Nephron progenitor cell (in vitro differentiated cells): ENCODE results near the gene CASP10.

ENCODE experiments used
- DNase-seq: peaks from one replicate; pipeline ENCODE4 v3.0.0; 2021
- H3K27ac Mint-ChIP-seq: 2 replicates; pipeline ENCODE4 v1.8.0; 2021; ENCODE audit warnings: mild to moderate bottlenecking, moderate library complexity, mixed read lengths
- H3K27me3 Mint-ChIP-seq: 2 replicates; pipeline ENCODE4 v1.8.0; 2021; ENCODE audit warnings: mild to moderate bottlenecking, low read depth, mixed read lengths; ENCODE audit not compliant: poor library complexity
- H3K36me3 Mint-ChIP-seq: 2 replicates; pipeline ENCODE4 v1.8.0; 2021; ENCODE audit warnings: low read depth, mixed read lengths
- H3K4me1 Mint-ChIP-seq: 2 replicates; pipeline ENCODE4 v1.8.0; 2021; ENCODE audit warnings: mixed read lengths
- H3K4me3 Mint-ChIP-seq: 2 replicates; pipeline ENCODE4 v1.8.0; 2021; ENCODE audit warnings: mild to moderate bottlenecking, moderate library complexity, mixed read lengths
- H3K9me3 Mint-ChIP-seq: 2 replicates; pipeline ENCODE4 v1.8.0; 2021; ENCODE audit warnings: mild to moderate bottlenecking, moderate library complexity, mixed read lengths
- TF ChIP-seq, protein P1 (sequence below): fragments of 200-600 bp; sonication (generic); IDR thresholded peaks from 2 replicates; pipeline ENCODE4 v1.5.0; 2021; ENCODE audit warnings: antibody characterized with exemption

Gene CASP10

GRCh38 chr2:201196003-201196402, 13.1 kb downstream of the CASP10 start:
- no peaks in the 10 kb centered on the region for H3K9me3 Mint-ChIP-seq
- H3K4me1 Mint-ChIP-seq: no peaks in the 10 kb centered on the region
- no peak overlapping the region for H3K27ac Mint-ChIP-seq
- H3K4me3 Mint-ChIP-seq: no peak overlapping the region
- TF ChIP-seq, protein P1, sequence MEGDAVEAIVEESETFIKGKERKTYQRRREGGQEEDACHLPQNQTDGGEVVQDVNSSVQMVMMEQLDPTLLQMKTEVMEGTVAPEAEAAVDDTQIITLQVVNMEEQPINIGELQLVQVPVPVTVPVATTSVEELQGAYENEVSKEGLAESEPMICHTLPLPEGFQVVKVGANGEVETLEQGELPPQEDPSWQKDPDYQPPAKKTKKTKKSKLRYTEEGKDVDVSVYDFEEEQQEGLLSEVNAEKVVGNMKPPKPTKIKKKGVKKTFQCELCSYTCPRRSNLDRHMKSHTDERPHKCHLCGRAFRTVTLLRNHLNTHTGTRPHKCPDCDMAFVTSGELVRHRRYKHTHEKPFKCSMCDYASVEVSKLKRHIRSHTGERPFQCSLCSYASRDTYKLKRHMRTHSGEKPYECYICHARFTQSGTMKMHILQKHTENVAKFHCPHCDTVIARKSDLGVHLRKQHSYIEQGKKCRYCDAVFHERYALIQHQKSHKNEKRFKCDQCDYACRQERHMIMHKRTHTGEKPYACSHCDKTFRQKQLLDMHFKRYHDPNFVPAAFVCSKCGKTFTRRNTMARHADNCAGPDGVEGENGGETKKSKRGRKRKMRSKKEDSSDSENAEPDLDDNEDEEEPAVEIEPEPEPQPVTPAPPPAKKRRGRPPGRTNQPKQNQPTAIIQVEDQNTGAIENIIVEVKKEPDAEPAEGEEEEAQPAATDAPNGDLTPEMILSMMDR: no peak
- peaks cover 3% of the 10 kb centered on the region for H3K27me3 Mint-ChIP-seq
- no peaks in the 10 kb centered on the region for H3K36me3 Mint-ChIP-seq
- no peak for DNase-seq

DNA sequence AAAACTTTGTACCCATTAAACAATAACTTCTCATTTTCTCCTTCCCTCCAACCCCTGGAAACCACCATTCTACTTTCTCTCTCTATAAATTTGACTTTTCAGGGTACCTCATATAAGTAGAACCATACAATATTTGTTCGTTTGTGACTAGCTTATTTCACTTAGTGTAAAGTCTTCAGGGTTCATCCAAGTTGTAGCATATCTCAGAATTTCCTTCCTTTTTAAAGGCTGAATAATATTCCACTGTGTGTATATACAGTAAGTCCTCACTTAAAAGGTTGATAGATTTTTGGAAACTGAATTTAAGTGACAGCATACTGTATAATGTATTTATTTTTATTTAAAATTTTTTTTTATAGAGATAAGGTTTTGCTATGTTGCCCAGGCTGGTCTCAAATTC, 13.9 kb downstream of the CASP10 start:
- Mint-ChIP-seq H3K4me3 (no peak overlapping the region), H3K9me3 (no peaks in the 10 kb centered on the region), H3K27me3 (peaks cover 7% of the 10 kb centered on the region), H3K36me3 (no peaks in the 10 kb centered on the region), H3K27ac (no peak overlapping the region), H3K4me1 (no peaks in the 10 kb centered on the region)
- no peak for DNase-seq
- TF ChIP-seq, protein P1: no peak

GRCh38 chr2:201197781-201198180, 14.8 kb downstream of the CASP10 start:
- TF ChIP-seq, protein P1: no peak
- no peaks in the 10 kb centered on the region for H3K36me3 Mint-ChIP-seq
- H3K27me3 Mint-ChIP-seq: peaks cover 7% of the 10 kb centered on the region
- no peaks in the 10 kb centered on the region for H3K9me3 Mint-ChIP-seq
- DNase-seq: no peak
- H3K4me3 Mint-ChIP-seq: no peak overlapping the region
- H3K4me1 Mint-ChIP-seq: no peaks in the 10 kb centered on the region
- no peak overlapping the region for H3K27ac Mint-ChIP-seq

- TF ChIP-seq, protein P1: no peak
- Mint-ChIP-seq H3K4me3 (no peak overlapping the region), H3K27me3 (peaks cover 7% of the 10 kb centered on the region), H3K27ac (no peak overlapping the region), H3K9me3 (no peaks in the 10 kb centered on the region), H3K4me1 (peaks cover 2% of the 10 kb centered on the region), H3K36me3 (no peaks in the 10 kb centered on the region)
- no peak for DNase-seq
Observed at GRCh38 chr2:201199847-201200246, 16.9 kb downstream of the CASP10 start.

- TF ChIP-seq, protein P1: no peak
- Mint-ChIP-seq H3K4me1 (peaks cover 7% of the 10 kb centered on the region), H3K9me3 (no peaks in the 10 kb centered on the region), H3K27me3 (peaks cover 7% of the 10 kb centered on the region), H3K4me3 (no peak overlapping the region), H3K36me3 (no peaks in the 10 kb centered on the region), H3K27ac (no peak overlapping the region)
- no peak for DNase-seq
Observed at GRCh38 chr2:201200345-201200744, 17.4 kb downstream of the CASP10 start.

DNA sequence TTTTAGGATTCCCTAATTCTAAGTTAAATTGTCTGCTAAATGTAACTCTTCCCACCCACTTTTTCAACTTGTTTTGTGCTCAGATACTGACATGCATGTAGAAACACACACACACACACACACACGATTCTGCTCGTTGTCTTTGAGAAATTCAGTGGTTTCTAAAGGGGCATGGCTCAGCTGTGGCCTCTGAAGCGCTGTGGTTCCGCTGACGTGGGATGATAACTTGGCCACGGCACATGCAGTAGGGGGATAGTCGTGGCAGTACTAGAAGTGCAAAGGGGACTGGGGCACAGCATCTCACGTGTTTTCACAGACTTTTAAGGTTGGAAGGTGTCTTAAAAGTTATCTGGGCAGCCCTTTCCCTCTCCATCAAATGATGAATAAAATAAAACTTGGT, 18.4 kb downstream of the CASP10 start:
- Mint-ChIP-seq H3K4me3 (no peak overlapping the region), H3K9me3 (no peaks in the 10 kb centered on the region), H3K27ac (no peak overlapping the region), H3K4me1 (peaks cover 12% of the 10 kb centered on the region), H3K27me3 (peaks cover 11% of the 10 kb centered on the region), H3K36me3 (no peaks in the 10 kb centered on the region)
- DNase-seq: no peak
- TF ChIP-seq, protein P1: no peak
